GM10847 (cell line): ENCODE measurements around the gene ETFRF1.

Experiments used
- POLR2A ChIP-seq: IDR thresholded peaks from 2 replicates; pipeline ENCODE4 v1.6.1; 2011; ENCODE audit not compliant: insufficient read length; ENCODE audit errors: extremely low read depth

ETFRF1 gene

GRCh38 chr12:25194722-25195055 is 348 bp upstream of the ETFRF1 start:
- TF ChIP-seq POLR2A, result no peak

- TF ChIP-seq POLR2A, result no peak
Measured at GRCh38 chr12:25197608-25198007, 2.6 kb downstream of the ETFRF1 start.

- no peak for TF ChIP-seq POLR2A
Measured at GRCh38 chr12:25200703-25201102, 5.7 kb downstream of the ETFRF1 start.

GRCh38 chr12:25202137-25202536 is 7.1 kb downstream of the ETFRF1 start:
- TF ChIP-seq POLR2A, result no peak

GRCh38 chr12:25207411-25207810 is 12.4 kb downstream of the ETFRF1 start:
- TF ChIP-seq POLR2A, result no peak

GRCh38 chr12:25207846-25208245 is 12.8 kb downstream of the ETFRF1 start:
- TF ChIP-seq POLR2A, result no peak

- TF ChIP-seq POLR2A, result no peak
Measured at GRCh38 chr12:25208554-25208953, 13.5 kb downstream of the ETFRF1 start.

- no peak for TF ChIP-seq POLR2A
Measured at GRCh38 chr12:25213338-25213737, 18.3 kb downstream of the ETFRF1 start.

- TF ChIP-seq POLR2A, result no peak
Measured at GRCh38 chr12:25236190-25236589, 41.2 kb downstream of the ETFRF1 start.

GRCh38 chr12:25236626-25237025 is 41.6 kb downstream of the ETFRF1 start:
- TF ChIP-seq POLR2A, result no peak

GRCh38 chr12:25241167-25242020 is 46.4 kb downstream of the ETFRF1 start:
- no peak for TF ChIP-seq POLR2A

- TF ChIP-seq POLR2A, result no peak
Measured at GRCh38 chr12:25242981-25243679, 48.1 kb downstream of the ETFRF1 start.

- no peak for TF ChIP-seq POLR2A
Measured at GRCh38 chr12:25243680-25243990, 48.6 kb downstream of the ETFRF1 start.

GRCh38 chr12:25245491-25245890 is 50.5 kb downstream of the ETFRF1 start:
- TF ChIP-seq POLR2A, result no peak

GRCh38 chr12:25248137-25248536 is 53.1 kb downstream of the ETFRF1 start:
- TF ChIP-seq POLR2A, result no peak

- no peak for TF ChIP-seq POLR2A
Measured at GRCh38 chr12:25248732-25249131, 53.7 kb downstream of the ETFRF1 start.
